Neural cell (in vitro differentiated cells): ENCODE measurements around the gene ADAT1.

Source experiments
- EZH2 ChIP-seq: fragments of 200-600, 300-800 bp; shearing (Covaris generic), sonication (generic); IDR thresholded peaks from 2 replicates; pipeline ENCODE4 v1.6.1; 2014; ENCODE audit warnings: antibody characterized with exemption, low read length, borderline replicate concordance, mild to moderate bottlenecking; ENCODE audit not compliant: insufficient read depth, poor library complexity, severe bottlenecking
- MXI1 ChIP-seq: fragments of 450-650 bp; conservative IDR thresholded peaks from 2 replicates; pipeline ENCODE4 v1.6.1; 2014; ENCODE audit warnings: antibody characterized with exemption, mild to moderate bottlenecking; ENCODE audit not compliant: poor library complexity, severe bottlenecking
- POLR2AphosphoS5 ChIP-seq: IDR thresholded peaks from 2 replicates; pipeline ENCODE4 v1.6.1; 2012
- SMC3 ChIP-seq: fragments of 450-650 bp; conservative IDR thresholded peaks from 2 replicates; pipeline ENCODE4 v1.6.1; 2014; ENCODE audit warnings: antibody characterized with exemption, mild to moderate bottlenecking, moderate library complexity; ENCODE audit not compliant: poor library complexity
- TAF1 ChIP-seq: IDR thresholded peaks from 2 replicates; pipeline ENCODE4 v1.6.1; 2012; ENCODE audit warnings: low read depth
- TF ChIP-seq, protein P1 (sequence below): fragments of 450-650 bp; IDR thresholded peaks from 2 replicates; pipeline ENCODE4 v1.5.1; 2014; ENCODE audit warnings: antibody characterized with exemption, mild to moderate bottlenecking, moderate library complexity; ENCODE audit not compliant: poor library complexity, severe bottlenecking

DNA sequence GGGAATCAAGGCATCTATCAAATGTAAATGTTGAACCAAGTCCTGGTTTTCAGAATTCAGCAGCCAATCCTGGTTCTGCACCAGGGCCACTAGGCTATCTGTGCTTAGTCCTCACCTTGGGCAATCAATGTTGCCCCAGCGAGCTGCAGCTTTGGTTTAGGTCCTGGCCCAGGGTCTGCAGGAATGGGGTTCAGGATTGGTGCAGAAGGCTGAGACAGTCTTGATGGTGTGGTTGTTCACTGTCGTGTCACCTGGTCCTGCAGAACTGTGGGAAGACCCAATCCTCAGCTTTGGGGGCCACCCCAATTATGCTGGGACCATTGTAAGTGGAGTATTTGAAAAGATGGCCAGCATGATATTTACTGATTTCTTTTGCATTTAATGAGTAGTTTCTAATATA is 35.1 kb upstream of the ADAT1 start:
- TF ChIP-seq, protein P1, sequence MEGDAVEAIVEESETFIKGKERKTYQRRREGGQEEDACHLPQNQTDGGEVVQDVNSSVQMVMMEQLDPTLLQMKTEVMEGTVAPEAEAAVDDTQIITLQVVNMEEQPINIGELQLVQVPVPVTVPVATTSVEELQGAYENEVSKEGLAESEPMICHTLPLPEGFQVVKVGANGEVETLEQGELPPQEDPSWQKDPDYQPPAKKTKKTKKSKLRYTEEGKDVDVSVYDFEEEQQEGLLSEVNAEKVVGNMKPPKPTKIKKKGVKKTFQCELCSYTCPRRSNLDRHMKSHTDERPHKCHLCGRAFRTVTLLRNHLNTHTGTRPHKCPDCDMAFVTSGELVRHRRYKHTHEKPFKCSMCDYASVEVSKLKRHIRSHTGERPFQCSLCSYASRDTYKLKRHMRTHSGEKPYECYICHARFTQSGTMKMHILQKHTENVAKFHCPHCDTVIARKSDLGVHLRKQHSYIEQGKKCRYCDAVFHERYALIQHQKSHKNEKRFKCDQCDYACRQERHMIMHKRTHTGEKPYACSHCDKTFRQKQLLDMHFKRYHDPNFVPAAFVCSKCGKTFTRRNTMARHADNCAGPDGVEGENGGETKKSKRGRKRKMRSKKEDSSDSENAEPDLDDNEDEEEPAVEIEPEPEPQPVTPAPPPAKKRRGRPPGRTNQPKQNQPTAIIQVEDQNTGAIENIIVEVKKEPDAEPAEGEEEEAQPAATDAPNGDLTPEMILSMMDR, result no peak
- TF ChIP-seq TAF1 (no peak), POLR2AphosphoS5 (no peak), MXI1 (no peak), SMC3 (no peak), EZH2 (no peak)
